Neutrophil (primary cell): ENCODE results near the gene SNPH.

Source experiments
- H3K27ac ChIP-seq: fragments of 200-600 bp; sonication (generic); 2 replicates; pipeline ENCODE4 v1.5.1; 2016; ENCODE audit warnings: mild to moderate bottlenecking, moderate library complexity
- H3K27me3 ChIP-seq: fragments of 200-600 bp; sonication (generic); 2 replicates; pipeline ENCODE4 v1.6.0; 2016; ENCODE audit warnings: mild to moderate bottlenecking
- H3K36me3 ChIP-seq: fragments of 200-600 bp; sonication (generic); 2 replicates; pipeline ENCODE4 v1.5.1; 2017
- H3K4me1 ChIP-seq, 2 experiments: fragments of 200-600 bp in 1 of 2; sonication (generic) in 1 of 2; 1 replicate in 1 of 2; 2 replicates in 1 of 2; pipeline versions ENCODE4 v1.5.1 to v1.6.1; 2013 to 2016; ENCODE audit warnings: low read depth in 1 of 2, low read length in 1 of 2, mild to moderate bottlenecking in 1 of 2, moderate library complexity in 1 of 2; ENCODE audit not compliant: control insufficient read depth in 1 of 2, insufficient read depth in 1 of 2
- H3K4me3 ChIP-seq, 2 experiments: fragments of 200-600 bp in 1 of 2; sonication (generic) in 1 of 2; 1 replicate in 1 of 2; 2 replicates in 1 of 2; pipeline ENCODE4 v1.5.1; 2013 to 2016; ENCODE audit warnings: low read depth in 1 of 2, low read length in 1 of 2, mild to moderate bottlenecking in 1 of 2, moderate library complexity in 1 of 2
- H3K9me3 ChIP-seq: fragments of 200-600 bp; sonication (generic); 2 replicates; pipeline ENCODE4 v1.5.1; 2016
- CTCF ChIP-seq: fragments of 200-600 bp; sonication (generic); IDR thresholded peaks from 2 replicates; pipeline ENCODE4 v1.5.1; 2016; ENCODE audit warnings: antibody characterized with exemption

Gene SNPH

GRCh38 chr20:1307171-1307570 lies 41.1 kb downstream of the SNPH start:
- no peak for TF ChIP-seq CTCF
- Histone ChIP-seq H3K27ac (no peak overlapping the region), H3K4me1 (no peaks in the 10 kb centered on the region), H3K36me3 (no peaks in the 10 kb centered on the region), H3K27me3 (no peaks in the 10 kb centered on the region), H3K4me3 (no peak overlapping the region), H3K9me3 (no peaks in the 10 kb centered on the region)

- no peaks in the 10 kb centered on the region for H3K36me3 ChIP-seq
- H3K9me3 ChIP-seq = no peaks in the 10 kb centered on the region
Observed at GRCh38 chr20:1307571-1307971, 41.5 kb downstream of the SNPH start.

GRCh38 chr20:1308067-1308701 lies 42.1 kb downstream of the SNPH start:
- no peak for TF ChIP-seq CTCF
- Histone ChIP-seq H3K27me3 (no peaks in the 10 kb centered on the region), H3K9me3 (no peaks in the 10 kb centered on the region), H3K36me3 (no peaks in the 10 kb centered on the region), H3K27ac (no peak overlapping the region), H3K4me3 (no peak overlapping the region), H3K4me1 (peaks cover 0 to under 1% of the 10 kb centered on the region in 2 experiments)

More at GRCh38 chr20:1307571-1307971, 41.5 kb downstream of the SNPH start:
- TF ChIP-seq CTCF = no peak
- no peak overlapping the region for H3K4me3 ChIP-seq
- no peaks in the 10 kb centered on the region for H3K27me3 ChIP-seq
- no peaks in the 10 kb centered on the region for H3K4me1 ChIP-seq
- no peak overlapping the region for H3K27ac ChIP-seq

GRCh38 chr20:1308702-1309095 lies 42.6 kb downstream of the SNPH start:
- TF ChIP-seq CTCF = no peak
- Histone ChIP-seq H3K4me1 (peaks cover 5 to 6% of the 10 kb centered on the region in 2 experiments), H3K36me3 (no peaks in the 10 kb centered on the region), H3K27ac (no peak overlapping the region), H3K4me3 (no peak overlapping the region), H3K27me3 (no peaks in the 10 kb centered on the region), H3K9me3 (no peaks in the 10 kb centered on the region)

- Histone ChIP-seq H3K4me1 (peaks cover 6 to 7% of the 10 kb centered on the region in 2 experiments), H3K4me3 (no peak overlapping the region), H3K27ac (no peak overlapping the region), H3K9me3 (no peaks in the 10 kb centered on the region), H3K36me3 (no peaks in the 10 kb centered on the region), H3K27me3 (no peaks in the 10 kb centered on the region)
- no peak for TF ChIP-seq CTCF
Observed at GRCh38 chr20:1309439-1309847, 43.3 kb downstream of the SNPH start.
